Calu3 (cell line): ENCODE measurements around the gene NRIP2. TPM values are rescaled to one million over a fixed set of nuclear protein-coding genes. Genes with fewer than 3 reads are reported as not detected.

Experiments
- BruUV-seq: library from RNA; stranded (reverse); fragments of 400-500 nt; replicated peaks from 2 replicates; lab custom pipeline; 2021; lab: Mats Ljungman, UMichigan
- CTCF ChIA-PET: fragments of 300-600 bp; sonication (Branson Sonifier 250); formaldehyde crosslinking; loops from one replicate; lab custom pipeline; 2022; ENCODE audit warnings: antibody characterized with exemption; lab: Charles Lee
- DNase-seq: peaks from one replicate; pipeline ENCODE4 v3.0.0; 2022
- H3K27ac Mint-ChIP-seq: one replicate; pipeline ENCODE4 v1.8.0; 2022; ENCODE audit warnings: mixed read lengths; ENCODE audit not compliant: unreplicated experiment
- H3K27me3 Mint-ChIP-seq: one replicate; pipeline ENCODE4 v1.8.0; 2022; ENCODE audit warnings: mixed read lengths; ENCODE audit not compliant: unreplicated experiment
- H3K36me3 Mint-ChIP-seq: one replicate; pipeline ENCODE4 v1.8.0; 2022; ENCODE audit warnings: mild to moderate bottlenecking, moderate library complexity, mixed read lengths; ENCODE audit not compliant: insufficient read depth, unreplicated experiment
- H3K4me1 Mint-ChIP-seq: one replicate; pipeline ENCODE4 v1.8.0; 2022; ENCODE audit warnings: mild to moderate bottlenecking, low read depth, mixed read lengths; ENCODE audit not compliant: unreplicated experiment
- H3K4me3 Mint-ChIP-seq: one replicate; pipeline ENCODE4 v1.8.0; 2022; ENCODE audit warnings: mild to moderate bottlenecking, low read depth, moderate library complexity, mixed read lengths; ENCODE audit not compliant: unreplicated experiment
- H3K9me3 Mint-ChIP-seq: one replicate; pipeline ENCODE4 v1.8.0; 2022; ENCODE audit warnings: low read depth, mixed read lengths; ENCODE audit not compliant: unreplicated experiment
- intact Hi-C: fragments of 100-400 bp; cut with micrococcal nuclease; formaldehyde crosslinking; loops from one replicate; pipeline ENCODE4 v1.10.0; 2022; ENCODE audit not compliant: unreplicated experiment
- total RNA-seq: library from RNA; stranded (reverse); gene quantifications from 2 replicates; pipeline ENCODE4 v1.2.3, GENCODE V29; 2022
- TF ChIP-seq, protein P1 (sequence below): fragments of 200-600 bp; IDR thresholded peaks from one replicate; pipeline ENCODE4 v1.8.0; 2022; ENCODE audit warnings: antibody characterized with exemption; ENCODE audit not compliant: unreplicated experiment

The NRIP2 gene
- total RNA-seq, 1 experiment from 2014 or later: not detected

DNA sequence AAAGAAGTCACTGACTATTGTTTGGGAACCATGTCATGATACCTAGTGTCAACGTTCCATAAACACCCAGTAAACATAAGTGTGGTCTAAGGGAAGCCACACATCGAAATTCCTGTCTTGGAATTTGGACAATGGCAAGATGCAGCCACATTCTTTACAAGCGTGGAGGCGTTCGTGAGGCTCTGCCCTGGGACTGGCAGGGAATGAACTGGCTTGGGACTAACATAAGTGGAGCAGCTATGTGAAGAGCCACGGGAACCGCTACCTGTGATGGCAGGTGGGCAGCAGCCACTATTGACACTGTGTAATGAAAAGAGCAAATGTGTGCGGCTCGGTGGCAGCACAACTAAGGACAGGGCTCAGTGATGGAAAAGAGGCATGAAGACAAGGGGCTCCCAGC, 10.0 kb upstream of the NRIP2 start:
- H3K4me3 Mint-ChIP-seq: no peak overlapping the region
- intact Hi-C loops: no loop called here
- peaks cover 9% of the 10 kb centered on the region for H3K4me1 Mint-ChIP-seq
- TF ChIP-seq, protein P1, sequence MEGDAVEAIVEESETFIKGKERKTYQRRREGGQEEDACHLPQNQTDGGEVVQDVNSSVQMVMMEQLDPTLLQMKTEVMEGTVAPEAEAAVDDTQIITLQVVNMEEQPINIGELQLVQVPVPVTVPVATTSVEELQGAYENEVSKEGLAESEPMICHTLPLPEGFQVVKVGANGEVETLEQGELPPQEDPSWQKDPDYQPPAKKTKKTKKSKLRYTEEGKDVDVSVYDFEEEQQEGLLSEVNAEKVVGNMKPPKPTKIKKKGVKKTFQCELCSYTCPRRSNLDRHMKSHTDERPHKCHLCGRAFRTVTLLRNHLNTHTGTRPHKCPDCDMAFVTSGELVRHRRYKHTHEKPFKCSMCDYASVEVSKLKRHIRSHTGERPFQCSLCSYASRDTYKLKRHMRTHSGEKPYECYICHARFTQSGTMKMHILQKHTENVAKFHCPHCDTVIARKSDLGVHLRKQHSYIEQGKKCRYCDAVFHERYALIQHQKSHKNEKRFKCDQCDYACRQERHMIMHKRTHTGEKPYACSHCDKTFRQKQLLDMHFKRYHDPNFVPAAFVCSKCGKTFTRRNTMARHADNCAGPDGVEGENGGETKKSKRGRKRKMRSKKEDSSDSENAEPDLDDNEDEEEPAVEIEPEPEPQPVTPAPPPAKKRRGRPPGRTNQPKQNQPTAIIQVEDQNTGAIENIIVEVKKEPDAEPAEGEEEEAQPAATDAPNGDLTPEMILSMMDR: no peak
- no peaks in the 10 kb centered on the region for H3K9me3 Mint-ChIP-seq
- peaks cover 22% of the 10 kb centered on the region for H3K36me3 Mint-ChIP-seq
- BruUV-seq: no TSS peak
- no peak overlapping the region for H3K27ac Mint-ChIP-seq
- CTCF ChIA-PET: no interaction called here
- no peaks in the 10 kb centered on the region for H3K27me3 Mint-ChIP-seq
- no peak for DNase-seq

DNA sequence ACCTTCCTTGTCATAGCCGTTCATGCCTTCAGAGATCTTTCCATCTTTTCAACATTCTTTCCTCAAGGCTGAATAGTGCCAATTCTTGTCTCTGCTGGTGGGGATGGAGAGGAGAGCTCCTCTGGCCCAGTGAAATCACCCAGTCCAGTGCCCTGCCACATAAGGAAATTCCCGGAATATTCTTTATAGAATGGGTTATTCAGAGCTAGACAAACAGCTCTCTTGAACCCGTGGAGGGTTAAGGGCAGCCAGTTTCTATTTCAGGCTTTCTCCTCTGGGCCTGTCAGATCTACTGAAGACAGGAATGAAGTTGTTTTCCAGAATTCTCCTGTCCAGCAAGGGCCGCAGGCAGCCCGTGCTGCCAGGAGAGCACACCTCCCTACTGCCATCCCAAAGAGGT, 8.1 kb upstream of the NRIP2 start:
- H3K9me3 Mint-ChIP-seq: no peaks in the 10 kb centered on the region
- CTCF ChIA-PET: interaction anchor here (0.6 kb wide), 1 partner anchor 217 kb away, joined by 3 read pairs; no protein-coding TSS in a partner anchor
- no peaks in the 10 kb centered on the region for H3K4me1 Mint-ChIP-seq
- H3K27ac Mint-ChIP-seq: no peak overlapping the region
- no TSS peak for BruUV-seq
- no peaks in the 10 kb centered on the region for H3K27me3 Mint-ChIP-seq
- TF ChIP-seq, protein P1: no peak
- intact Hi-C loops: no loop called here
- H3K36me3 Mint-ChIP-seq: peaks cover 14% of the 10 kb centered on the region
- DNase-seq: no peak
- no peak overlapping the region for H3K4me3 Mint-ChIP-seq

DNA sequence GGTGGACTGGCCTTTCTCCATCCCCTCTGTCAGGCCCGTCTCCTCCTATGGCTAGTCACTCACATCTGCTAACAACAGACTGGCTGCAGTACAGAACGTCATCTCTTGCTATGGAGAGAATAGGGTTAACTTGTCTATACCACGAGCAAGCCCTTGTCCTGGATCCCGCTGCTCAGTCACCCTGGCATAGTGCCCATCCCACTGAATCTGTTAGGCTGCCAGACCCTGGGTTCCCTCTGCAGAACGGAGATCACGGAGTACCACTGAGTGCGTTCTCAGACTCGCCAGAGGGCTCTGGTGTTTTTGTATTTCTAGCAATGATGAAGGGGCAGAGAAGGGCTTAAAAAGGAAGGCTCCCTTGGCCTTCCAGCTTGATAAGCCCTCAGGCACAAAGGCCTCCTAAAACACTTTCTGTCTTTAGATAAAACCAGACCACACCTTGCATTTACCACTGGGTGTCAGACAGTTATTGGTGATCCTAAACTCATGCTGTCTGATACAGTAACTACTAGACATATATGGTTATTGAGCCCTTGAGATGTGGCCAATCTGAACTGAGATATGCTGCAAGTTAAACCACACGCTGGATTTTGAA, 6.3 kb upstream of the NRIP2 start:
- Mint-ChIP-seq H3K9me3 (no peaks in the 10 kb centered on the region), H3K4me3 (no peak overlapping the region), H3K27ac (no peak overlapping the region), H3K27me3 (no peaks in the 10 kb centered on the region), H3K4me1 (no peaks in the 10 kb centered on the region), H3K36me3 (peaks cover 14% of the 10 kb centered on the region)
- DNase-seq: no peak
- CTCF ChIA-PET: interaction anchor here (0.6 kb wide), 1 partner anchor 99 kb away, joined by 7 read pairs; no protein-coding TSS in a partner anchor
- BruUV-seq: no TSS peak
- intact Hi-C loops: no loop called here
- TF ChIP-seq, protein P1: no peak

DNA sequence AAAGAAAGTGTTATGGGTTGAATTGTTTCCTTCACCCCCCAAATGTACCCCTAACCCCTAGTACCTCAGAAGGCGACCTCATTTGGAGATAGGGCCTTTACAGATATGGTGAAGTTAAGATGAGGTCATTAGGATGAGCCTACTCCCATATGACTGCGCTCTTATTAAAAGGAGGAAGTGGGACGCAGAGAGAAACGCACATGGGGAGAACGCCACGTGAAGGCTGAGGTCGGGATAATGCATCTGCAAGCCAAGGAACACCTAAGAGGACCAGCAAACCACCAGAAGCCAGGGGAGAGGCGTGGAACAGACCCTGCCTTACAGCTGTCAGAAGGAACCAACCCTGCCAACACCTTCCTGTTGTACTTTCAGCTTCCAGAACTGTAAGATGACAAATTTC, 1.7 kb upstream of the NRIP2 start:
- Mint-ChIP-seq H3K27ac (no peak overlapping the region), H3K36me3 (peaks cover 5% of the 10 kb centered on the region), H3K4me3 (no peak overlapping the region), H3K27me3 (no peaks in the 10 kb centered on the region), H3K9me3 (no peaks in the 10 kb centered on the region), H3K4me1 (no peaks in the 10 kb centered on the region)
- CTCF ChIA-PET: interaction anchor here (0.7 kb wide), 1 partner anchor 12 kb away, joined by 4 read pairs; no protein-coding TSS in a partner anchor
- DNase-seq: no peak
- TF ChIP-seq, protein P1: no peak
- intact Hi-C loops: no loop called here
- BruUV-seq: no TSS peak
